Esophagus squamous epithelium (tissue), 4 donors: ENCODE data around the gene FSIP2.

Experiments used
- POLR2A ChIP-seq, 4 donors: fragments of 450-650 bp; IDR thresholded peaks; one replicate each; pipeline ENCODE4 v1.6.1; 2017; ENCODE audit warnings: antibody characterized with exemption in 4 of 4, mild to moderate bottlenecking in 4 of 4, moderate library complexity in 3 of 4
- TF ChIP-seq, protein P1 (sequence below), 6 experiments: fragments of 450-650 bp in 4 of 6; fragments of 200-600 bp in 2 of 6; sonication (generic) in 2 of 6; IDR thresholded peaks; one replicate each; pipeline ENCODE4 v1.5.1; 2016 to 2019; ENCODE audit warnings: antibody characterized with exemption in 6 of 6, mild to moderate bottlenecking in 4 of 6, moderate library complexity in 4 of 6

DNA sequence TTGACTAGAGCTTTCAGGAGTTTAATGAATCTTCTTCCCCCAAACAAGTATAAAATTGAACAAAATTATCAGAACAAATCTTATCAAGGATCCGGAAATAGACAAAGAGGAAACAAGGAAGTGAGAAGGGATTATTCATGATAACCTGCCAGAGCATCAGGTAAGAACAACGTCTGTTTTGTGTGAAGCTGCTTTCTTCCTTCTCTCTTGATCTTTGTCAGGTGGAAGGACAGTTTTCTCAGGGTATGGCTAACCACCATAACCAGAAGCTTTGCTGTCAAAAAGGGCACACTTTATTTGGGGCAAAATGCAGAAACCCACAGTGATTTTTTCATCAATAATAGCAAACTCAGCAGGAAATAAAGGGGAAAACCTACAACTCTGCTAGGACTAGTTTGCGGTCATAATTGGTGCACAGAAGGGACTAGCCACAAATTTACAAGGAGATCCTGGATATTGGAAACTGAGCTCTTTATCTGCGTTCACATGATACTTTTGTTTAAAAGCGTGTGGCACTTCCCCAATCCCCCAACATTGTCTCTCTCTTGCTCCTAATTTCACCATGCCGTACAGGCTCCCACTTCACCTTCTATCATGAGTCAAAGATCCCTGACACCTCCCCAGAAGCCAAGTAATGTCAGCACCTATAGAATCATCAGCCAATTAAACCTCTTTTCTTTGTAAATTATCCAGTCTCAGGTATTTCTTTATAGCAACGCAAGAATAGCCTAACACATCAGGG lies 124.2 kb downstream of the FSIP2 start:
- TF ChIP-seq, protein P1, sequence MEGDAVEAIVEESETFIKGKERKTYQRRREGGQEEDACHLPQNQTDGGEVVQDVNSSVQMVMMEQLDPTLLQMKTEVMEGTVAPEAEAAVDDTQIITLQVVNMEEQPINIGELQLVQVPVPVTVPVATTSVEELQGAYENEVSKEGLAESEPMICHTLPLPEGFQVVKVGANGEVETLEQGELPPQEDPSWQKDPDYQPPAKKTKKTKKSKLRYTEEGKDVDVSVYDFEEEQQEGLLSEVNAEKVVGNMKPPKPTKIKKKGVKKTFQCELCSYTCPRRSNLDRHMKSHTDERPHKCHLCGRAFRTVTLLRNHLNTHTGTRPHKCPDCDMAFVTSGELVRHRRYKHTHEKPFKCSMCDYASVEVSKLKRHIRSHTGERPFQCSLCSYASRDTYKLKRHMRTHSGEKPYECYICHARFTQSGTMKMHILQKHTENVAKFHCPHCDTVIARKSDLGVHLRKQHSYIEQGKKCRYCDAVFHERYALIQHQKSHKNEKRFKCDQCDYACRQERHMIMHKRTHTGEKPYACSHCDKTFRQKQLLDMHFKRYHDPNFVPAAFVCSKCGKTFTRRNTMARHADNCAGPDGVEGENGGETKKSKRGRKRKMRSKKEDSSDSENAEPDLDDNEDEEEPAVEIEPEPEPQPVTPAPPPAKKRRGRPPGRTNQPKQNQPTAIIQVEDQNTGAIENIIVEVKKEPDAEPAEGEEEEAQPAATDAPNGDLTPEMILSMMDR (IDR thresholded peaks at IDR 0.05): no peak
- no peak for TF ChIP-seq POLR2A (IDR thresholded peaks at IDR 0.05)
